ENCODE measurements around the gene SPECC1L.

The SPECC1L gene

DNA sequence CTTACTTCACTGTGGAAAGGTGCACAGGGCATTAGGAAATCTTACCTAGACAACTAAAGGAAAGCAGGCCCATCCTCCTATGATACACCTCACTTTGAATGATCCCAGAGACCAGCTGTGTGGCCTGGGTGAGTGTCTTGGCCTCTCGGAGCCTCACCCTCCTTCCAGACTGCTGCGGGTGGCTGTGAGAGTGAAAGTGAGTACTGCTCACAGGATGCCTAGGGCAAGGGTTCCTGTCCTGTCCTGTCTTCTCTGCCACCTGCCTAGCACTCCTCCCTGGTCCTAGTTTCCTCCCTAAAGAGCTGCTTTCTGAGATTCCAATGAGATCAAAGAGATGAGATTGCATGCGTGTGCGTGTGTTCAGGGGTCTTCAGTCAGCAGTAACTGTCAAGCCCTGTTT is 137.3 kb downstream of the SPECC1L start:
- TF ChIP-seq, protein P1, sequence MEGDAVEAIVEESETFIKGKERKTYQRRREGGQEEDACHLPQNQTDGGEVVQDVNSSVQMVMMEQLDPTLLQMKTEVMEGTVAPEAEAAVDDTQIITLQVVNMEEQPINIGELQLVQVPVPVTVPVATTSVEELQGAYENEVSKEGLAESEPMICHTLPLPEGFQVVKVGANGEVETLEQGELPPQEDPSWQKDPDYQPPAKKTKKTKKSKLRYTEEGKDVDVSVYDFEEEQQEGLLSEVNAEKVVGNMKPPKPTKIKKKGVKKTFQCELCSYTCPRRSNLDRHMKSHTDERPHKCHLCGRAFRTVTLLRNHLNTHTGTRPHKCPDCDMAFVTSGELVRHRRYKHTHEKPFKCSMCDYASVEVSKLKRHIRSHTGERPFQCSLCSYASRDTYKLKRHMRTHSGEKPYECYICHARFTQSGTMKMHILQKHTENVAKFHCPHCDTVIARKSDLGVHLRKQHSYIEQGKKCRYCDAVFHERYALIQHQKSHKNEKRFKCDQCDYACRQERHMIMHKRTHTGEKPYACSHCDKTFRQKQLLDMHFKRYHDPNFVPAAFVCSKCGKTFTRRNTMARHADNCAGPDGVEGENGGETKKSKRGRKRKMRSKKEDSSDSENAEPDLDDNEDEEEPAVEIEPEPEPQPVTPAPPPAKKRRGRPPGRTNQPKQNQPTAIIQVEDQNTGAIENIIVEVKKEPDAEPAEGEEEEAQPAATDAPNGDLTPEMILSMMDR (IDR thresholded peaks at IDR 0.05), result no peak

DNA sequence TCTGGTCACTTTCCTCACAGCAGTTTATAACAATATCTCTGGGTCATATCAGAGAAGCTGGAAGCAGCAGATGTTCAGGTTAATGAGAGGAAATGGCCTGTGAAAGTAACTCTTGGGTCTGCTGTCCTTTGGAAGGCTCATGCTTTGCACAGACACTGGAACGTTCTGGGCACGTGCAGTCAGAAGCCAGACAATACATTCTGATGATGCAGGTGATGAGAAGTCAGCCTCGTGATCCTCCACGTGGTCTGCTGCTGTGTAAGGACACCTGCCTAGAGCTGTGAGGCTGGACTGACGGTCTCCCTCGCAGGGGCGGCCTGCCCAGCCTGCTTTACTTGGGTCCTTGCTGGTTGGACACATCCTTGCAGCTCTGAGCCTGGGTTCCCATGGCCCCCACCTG is 138.0 kb downstream of the SPECC1L start:
- TF ChIP-seq, protein P1 (IDR thresholded peaks at IDR 0.05), result no peak

DNA sequence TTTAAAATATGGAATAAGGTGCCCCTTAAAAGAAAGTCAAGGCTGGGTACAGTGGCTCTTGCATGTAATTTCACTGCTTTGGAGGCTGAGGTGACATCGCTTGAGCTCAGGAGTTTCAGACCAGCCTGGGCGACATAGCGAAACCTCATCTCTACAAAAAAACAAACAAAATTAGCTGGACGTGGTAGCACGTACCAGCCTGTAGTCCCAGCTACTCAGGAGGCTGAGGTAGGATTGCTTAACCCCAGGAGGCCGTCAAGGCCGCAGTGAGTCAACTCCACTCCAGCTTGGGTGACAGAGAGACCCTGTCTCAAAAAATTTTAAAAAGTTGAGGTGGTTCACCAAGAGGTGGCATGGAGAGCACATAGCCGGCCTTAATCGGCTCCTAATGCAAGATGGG is 139.1 kb downstream of the SPECC1L start:
- TF ChIP-seq, protein P1 (IDR thresholded peaks at IDR 0.05), result no peak

DNA sequence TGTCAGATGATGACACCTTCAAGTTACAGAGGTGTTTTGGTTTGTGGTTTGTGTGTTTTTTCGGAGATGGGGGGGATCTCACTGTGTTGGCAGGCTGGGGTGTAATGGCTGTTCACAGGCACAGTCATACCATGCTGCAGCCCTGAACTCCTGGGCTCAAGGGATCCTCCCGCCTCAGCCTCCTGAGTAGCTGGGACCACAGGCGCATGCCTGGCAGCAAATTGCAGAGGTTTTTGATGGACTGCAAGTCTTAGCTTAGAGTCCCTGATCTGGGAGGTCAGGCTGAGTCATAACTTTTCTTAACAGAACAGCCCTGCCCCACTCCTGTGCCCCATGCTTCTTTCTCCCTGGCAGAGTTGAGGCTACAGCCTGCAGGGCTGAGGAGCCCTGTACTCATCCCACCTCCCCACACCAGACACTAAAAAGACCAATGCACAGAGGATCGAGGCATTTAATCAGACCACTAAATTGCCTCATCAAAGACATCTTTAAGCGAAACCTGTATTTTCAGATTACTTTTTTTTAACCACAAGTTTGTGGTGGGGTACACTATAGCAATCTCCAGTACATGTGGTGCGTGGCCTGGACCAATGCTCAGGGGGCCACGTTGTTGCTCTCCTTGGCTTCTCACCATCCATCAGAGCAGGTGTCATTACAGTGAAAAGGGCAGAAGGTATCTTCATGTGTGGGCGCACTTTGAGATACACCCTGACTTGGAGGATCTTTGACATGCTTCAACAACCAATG is 139.7 kb downstream of the SPECC1L start:
- TF ChIP-seq, protein P1 (IDR thresholded peaks at IDR 0.05), result no peak

DNA sequence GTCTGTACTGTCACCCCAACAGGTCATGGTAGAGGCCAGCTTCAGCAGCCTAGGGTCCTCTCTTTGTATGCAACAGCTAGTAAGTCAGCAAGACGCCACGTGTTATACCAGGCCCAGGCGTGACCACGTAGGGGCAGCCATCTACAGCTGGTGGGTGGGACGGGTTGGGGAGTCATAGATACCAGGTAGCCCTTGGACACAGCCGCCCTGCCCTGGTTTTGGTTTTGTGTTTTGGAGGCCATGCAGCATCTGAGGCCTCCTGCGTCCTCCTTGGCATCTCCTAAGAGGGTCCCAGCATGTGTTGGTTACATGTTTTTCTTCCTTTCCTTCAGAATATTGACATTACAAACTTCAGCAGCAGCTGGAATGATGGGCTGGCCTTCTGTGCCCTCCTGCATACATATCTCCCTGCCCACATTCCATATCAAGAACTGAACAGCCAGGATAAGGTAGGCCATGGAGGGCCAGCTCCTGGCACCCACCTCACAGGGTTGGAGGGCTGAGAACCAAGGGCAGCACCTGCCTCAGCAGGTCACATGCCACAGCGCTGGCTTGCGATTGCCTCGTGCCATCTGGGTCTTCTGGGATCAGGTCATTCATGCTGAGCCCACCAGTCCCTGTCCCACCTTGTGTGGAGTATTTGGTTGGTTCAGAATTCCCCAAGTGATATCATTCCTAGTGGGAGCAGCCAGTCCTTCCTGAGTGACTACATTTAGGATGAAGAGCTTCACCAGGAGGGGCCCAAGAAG is 140.8 kb downstream of the SPECC1L start:
- TF ChIP-seq, protein P1 (IDR thresholded peaks at IDR 0.05), result no peak

DNA sequence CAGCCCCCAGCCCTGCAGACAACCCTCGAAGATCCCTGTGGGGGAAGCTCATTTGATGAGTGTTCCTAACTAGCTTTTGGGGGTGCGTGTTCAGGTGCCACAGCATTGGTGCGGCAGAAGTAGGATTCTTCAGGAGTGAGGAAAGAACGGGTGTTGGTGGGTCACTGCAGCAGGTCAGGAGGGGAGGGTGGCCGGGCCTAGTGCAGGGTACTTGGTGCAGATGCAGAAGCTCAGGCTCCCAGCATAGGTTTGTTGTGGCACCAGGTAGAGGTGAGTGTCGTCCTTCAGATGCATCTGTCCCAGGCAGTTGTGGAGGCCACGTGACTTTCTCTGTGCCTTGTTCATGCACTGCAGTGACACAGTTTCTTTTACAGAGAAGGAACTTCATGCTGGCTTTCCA is 141.6 kb downstream of the SPECC1L start:
- TF ChIP-seq, protein P1 (IDR thresholded peaks at IDR 0.05), result no peak

DNA sequence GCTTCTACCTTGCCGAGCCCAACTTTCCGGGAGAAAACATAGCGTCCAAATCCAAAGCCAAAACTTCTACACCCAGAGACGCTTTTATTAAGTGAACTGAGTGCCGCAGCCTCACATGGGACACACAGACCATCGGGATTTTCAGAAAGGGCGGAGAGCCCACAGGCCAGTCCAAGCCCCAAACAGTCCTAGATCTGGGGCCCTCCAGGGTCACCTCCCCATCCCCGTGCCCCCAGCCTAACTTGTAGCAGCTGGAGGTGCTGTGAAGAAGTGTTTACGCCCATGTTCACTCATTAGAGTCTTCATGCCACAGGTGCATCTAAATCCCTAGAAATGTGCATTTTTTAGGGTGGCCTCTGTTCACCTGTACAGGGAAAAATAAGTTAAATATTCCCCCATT is 142.6 kb downstream of the SPECC1L start:
- TF ChIP-seq, protein P1 (IDR thresholded peaks at IDR 0.05), result no peak

Measured in LNCAP (cell line).